SK-N-SH (cell line): ENCODE results near the gene AGPAT3. TPM values are rescaled to one million over a fixed set of nuclear protein-coding genes. Genes with fewer than 3 reads are reported as not detected.
A peak's percentile ranks its signal among the peaks of the same experiment; 100 is the strongest.

Experiments
- CTCF ChIA-PET: fragments of 300-600, 350-600 bp; formaldehyde crosslinking; extraction: SDS; loops from one replicate; lab custom pipeline; 2021; lab: Yijun Ruan, JAX
- POLR2A ChIA-PET: fragments of 350-600 bp; sonication (Branson Sonifier 250); formaldehyde crosslinking; extraction: SDS; loops from one replicate; lab custom pipeline; 2020; ENCODE audit warnings: antibody characterized with exemption, inconsistent platforms; lab: Yijun Ruan, JAX
- DNase-seq: peaks from one replicate; pipeline ENCODE4 v3.0.0; 2012
- H2AFZ ChIP-seq: fragments of 200-600 bp; sonication (generic); 2 replicates; pipeline ENCODE4 v1.8.1; 2016; ENCODE audit warnings: antibody characterized with exemption, mild to moderate bottlenecking, low read depth
- H3F3A ChIP-seq: fragments of 200-600 bp; sonication (generic); replicated peaks from 2 replicates; pipeline ENCODE3; 2016; ENCODE audit warnings: antibody characterized with exemption, mild to moderate bottlenecking; ENCODE audit not compliant: insufficient read depth
- H3K27ac ChIP-seq, 2 experiments: fragments of 200-500 bp in 1 of 2; fragments of 200-600 bp in 1 of 2; sonication (Bioruptor generic) in 1 of 2; sonication (generic), shearing (Covaris generic) in 1 of 2; 2 replicates each; pipeline versions ENCODE4 v1.5.1 to v1.6.1; 2014 to 2016; ENCODE audit warnings: low read depth in 2 of 2, inconsistent platforms in 1 of 2, low read length in 1 of 2, mild to moderate bottlenecking in 1 of 2, mixed read lengths in 1 of 2
- H3K27me3 ChIP-seq: fragments of 200-600 bp; sonication (generic), shearing (Covaris generic); 2 replicates; pipeline ENCODE4 v1.6.1; 2016; ENCODE audit warnings: mixed run types; ENCODE audit not compliant: insufficient read depth
- H3K36me3 ChIP-seq, 2 experiments: fragments of 200-500 bp in 1 of 2; fragments of 200-600 bp in 1 of 2; sonication (Bioruptor generic) in 1 of 2; sonication (generic) in 1 of 2; replicated peaks in 1 of 2; 2 replicates each; pipeline versions ENCODE3 to v1.5.1; 2014 to 2016; ENCODE audit warnings: low read length in 1 of 2, mild to moderate bottlenecking in 1 of 2; ENCODE audit not compliant: insufficient read depth in 2 of 2, control insufficient read depth in 1 of 2
- H3K4me1 ChIP-seq, 2 experiments: fragments of 200-500 bp in 1 of 2; fragments of 200-600 bp in 1 of 2; sonication (Bioruptor generic) in 1 of 2; sonication (generic), shearing (Covaris generic) in 1 of 2; 2 replicates each; pipeline versions ENCODE4 v1.5.1 to v1.6.1; 2014 to 2016; ENCODE audit warnings: low read depth in 1 of 2, low read length in 1 of 2, mixed run types in 1 of 2; ENCODE audit not compliant: insufficient read depth in 2 of 2, control insufficient read depth in 1 of 2
- H3K4me2 ChIP-seq: fragments of 200-600 bp; sonication (generic), shearing (Covaris generic); 2 replicates; pipeline ENCODE4 v1.6.1; 2017; ENCODE audit warnings: mixed run types
- H3K4me3 ChIP-seq, 2 experiments: fragments of 200-500 bp in 1 of 2; fragments of 200-600 bp in 1 of 2; sonication (Bioruptor generic) in 1 of 2; sonication (generic), shearing (Covaris generic) in 1 of 2; 2 replicates each; pipeline versions ENCODE4 v1.5.1 to v1.8.1; 2014 to 2016; ENCODE audit warnings: low read depth in 2 of 2, inconsistent platforms in 1 of 2, low read length in 1 of 2, mild to moderate bottlenecking in 1 of 2, mixed read lengths in 1 of 2, moderate library complexity in 1 of 2
- H3K79me2 ChIP-seq: fragments of 200-600 bp; sonication (generic); 2 replicates; pipeline ENCODE4 v1.8.1; 2017; ENCODE audit warnings: mild to moderate bottlenecking; ENCODE audit not compliant: insufficient read depth
- H3K9ac ChIP-seq: fragments of 200-600 bp; sonication (generic); 2 replicates; pipeline ENCODE4 v1.6.1; 2017; ENCODE audit warnings: mixed run types
- H3K9me2 ChIP-seq: fragments of 200-600 bp; sonication (generic); 2 replicates; pipeline ENCODE4 v1.6.1; 2017; ENCODE audit warnings: mixed run types
- H3K9me3 ChIP-seq: fragments of 200-600 bp; sonication (generic); 2 replicates; pipeline ENCODE4 v1.6.1; 2017; ENCODE audit warnings: mixed run types, mild to moderate bottlenecking, moderate library complexity
- H4K20me1 ChIP-seq: fragments of 200-600 bp; sonication (generic); 2 replicates; pipeline ENCODE4 v1.6.1; 2017; ENCODE audit warnings: mild to moderate bottlenecking, mixed run types; ENCODE audit not compliant: insufficient read depth
- CTCF ChIP-seq: fragments of 200-600 bp; sonication (generic); IDR thresholded peaks from 2 replicates; pipeline ENCODE4 v1.6.1; 2017; ENCODE audit warnings: antibody characterized with exemption, mild to moderate bottlenecking, moderate library complexity
- ELF1 ChIP-seq: IDR thresholded peaks from 2 replicates; pipeline ENCODE4 v1.4.0; 2012
- FOSL2 ChIP-seq: IDR thresholded peaks from 2 replicates; pipeline ENCODE4 v1.4.0; 2012; ENCODE audit warnings: low read depth, mild to moderate bottlenecking, moderate library complexity, borderline replicate concordance
- GABPA ChIP-seq: IDR thresholded peaks from 2 replicates; pipeline ENCODE4 v1.4.0; 2012; ENCODE audit warnings: low read depth, mild to moderate bottlenecking
- GATA2 ChIP-seq: sonication (generic); formaldehyde crosslinking; IDR thresholded peaks from 2 replicates; pipeline ENCODE4 v1.5.0; 2020; ENCODE audit warnings: mild to moderate bottlenecking, missing genetic modification reagents
- IRF3 ChIP-seq: fragments of 150-350 bp; IDR thresholded peaks from 2 replicates; pipeline ENCODE4 v1.6.1; 2016; ENCODE audit warnings: mild to moderate bottlenecking, low read depth, low read length
- MAX ChIP-seq: IDR thresholded peaks from 2 replicates; pipeline ENCODE4 v1.4.0; 2012; ENCODE audit warnings: low read depth
- MEF2A ChIP-seq: IDR thresholded peaks from 2 replicates; pipeline ENCODE4 v1.4.0; 2012; ENCODE audit warnings: low read depth, borderline replicate concordance
- PBX3 ChIP-seq: IDR thresholded peaks from 2 replicates; pipeline ENCODE4; 2012
- TCF12 ChIP-seq: IDR thresholded peaks from 2 replicates; pipeline ENCODE4 v1.4.0; 2012
- ZBTB33 ChIP-seq: IDR thresholded peaks from 2 replicates; pipeline ENCODE4 v1.4.0; 2012; ENCODE audit warnings: low read depth, borderline replicate concordance
- WGBS: methylation state at CpG from one replicate; pipeline ENCODE4 v1.1.6; 2017; ENCODE audit warnings: low lambda C conversion rate; 5-methylcytosine and 5-hydroxymethylcytosine counted together
- polyA plus RNA-seq, 3 experiments: library from polyadenylated mRNA; depleted of rRNA; stranded (reverse); fragments of >200 nt; gene quantifications; 2 replicates each; pipeline ENCODE4 v1.2.3, GENCODE V29; 2012

Gene AGPAT3
- 35.3 and 40.0 TPM in 2 replicates for polyA plus RNA-seq (2012; rRNA removed)
- polyA plus RNA-seq (2012; cell fraction: cytosol; rRNA removed), result 23.8 and 31.4 TPM in 2 replicates
- 48.1 and 49.4 TPM in 2 replicates for polyA plus RNA-seq (2012; cell fraction: nucleus; rRNA removed)

- Histone ChIP-seq H3K4me2 (peak within 1 kb of the TSS; percentile 91), H3K27ac (peak within 1 kb of the TSS; percentile 71 to 76), H3K27me3 (no peaks in the 10 kb centered on the region), H3K9me2 (no peaks in the 10 kb centered on the region), H3K79me2 (peaks cover 44% of the 10 kb centered on the region), H3K4me3 (peak within 1 kb of the TSS; percentile 81 to 90), H3K4me1 (peaks cover 8 to 14% of the 10 kb centered on the region in 2 experiments; a peak in 2 of 4 replicates), H3K36me3 (peaks cover 6 to 25% of the 10 kb centered on the region in 2 experiments), H3F3A (no peaks in the 10 kb centered on the region), H4K20me1 (peaks cover 15% of the 10 kb centered on the region; the same call in 1 of the 2 replicates), H2AFZ (peak within 1 kb of the TSS; percentile 68; the same call in 1 of the 2 replicates), H3K9me3 (no peaks in the 10 kb centered on the region), H3K9ac (peak within 1 kb of the TSS; percentile 85)
- DNase-seq, result peak; percentile 87
- no peak for TF ChIP-seq GATA2
- TF ChIP-seq GABPA, result peak; percentile 57
- POLR2A ChIA-PET, result no interaction called here
- WGBS, result 6% methylated on average over 12 of the region's 102 CpGs
- CTCF ChIA-PET, result no interaction called here
Measured at GRCh38 chr21:43864962-43865539, at the start of gene AGPAT3. Gene AGPAT3, plus strand, starts transcription at chr21:43865223. Its CDS starts 94,459 bp downstream, at chr21:43959682.

GRCh38 chr21:43815991-43816390 lies 49.0 kb upstream of the AGPAT3 start:
- H3K36me3 ChIP-seq, result no peaks in the 10 kb centered on the region
- no peaks in the 10 kb centered on the region for H3K27me3 ChIP-seq
- H2AFZ ChIP-seq, result no peak overlapping the region
- peaks cover 0 to under 1% of the 10 kb centered on the region in 2 experiments; a peak in 1 of 4 replicates for H3K4me1 ChIP-seq
- 75% methylated on average over 11 of the region's 15 CpGs for WGBS
- no peaks in the 10 kb centered on the region for H3F3A ChIP-seq
- H3K4me2 ChIP-seq, result no peak overlapping the region
- no peak overlapping the region for H3K27ac ChIP-seq
- no peaks in the 10 kb centered on the region for H3K79me2 ChIP-seq
- POLR2A ChIA-PET, result no interaction called here
- H4K20me1 ChIP-seq, result no peaks in the 10 kb centered on the region
- no peaks in the 10 kb centered on the region for H3K9me3 ChIP-seq
- no peak overlapping the region for H3K4me3 ChIP-seq
- CTCF ChIA-PET, result interaction anchor here (1.2 to 1.7 kb wide), 3 partner anchors 11 to 157 kb away, joined by 3 to 4 read pairs (median 4); no protein-coding TSS in a partner anchor
- H3K9me2 ChIP-seq, result no peaks in the 10 kb centered on the region
- TF ChIP-seq CTCF (no peak), IRF3 (no peak), ZBTB33 (no peak), ELF1 (no peak), GABPA (no peak), MEF2A (no peak), TCF12 (no peak), FOSL2 (no peak), MAX (no peak), PBX3 (no peak)
- no peak for DNase-seq
- no peak overlapping the region for H3K9ac ChIP-seq
